Measurements from ENCODE around the gene LMNTD2.

LMNTD2 gene

GRCh38 chr11:584287-584686, 23.7 kb upstream of the LMNTD2 start:
- Histone ChIP-seq H3F3A (ENCODE audit: insufficient read depth, low read length) (no peaks in the 10 kb centered on the region), H3K4me1 (ENCODE audit: insufficient read depth, low read length, severe bottlenecking) (peaks cover 9% of the 10 kb centered on the region), H3K36me3 (ENCODE audit: insufficient read depth, low read length) (peaks cover 63% of the 10 kb centered on the region), H3K27ac (ENCODE audit: low read depth, low read length, poor library complexity, severe bottlenecking) (no peak overlapping the region), H4K20me1 (ENCODE audit: insufficient read depth, low read length) (no peaks in the 10 kb centered on the region), H3K9me3 (ENCODE audit: low read length) (no peaks in the 10 kb centered on the region), H3K4me2 (ENCODE audit: low read length) (no peak overlapping the region), H3K4me3 (ENCODE audit: low read depth, low read length, poor library complexity, severe bottlenecking) (no peak overlapping the region), H3K27me3 (ENCODE audit: insufficient read depth, low read length) (no peaks in the 10 kb centered on the region), H3K9ac (ENCODE audit: low read length) (no peak overlapping the region), H3K79me2 (ENCODE audit: insufficient read depth, low read length) (peaks cover 24% of the 10 kb centered on the region), H2AFZ (ENCODE audit: low read length) (no peak overlapping the region), H3K9me2 (ENCODE audit: low read depth, low read length) (no peaks in the 10 kb centered on the region)
- TF ChIP-seq, protein P1, sequence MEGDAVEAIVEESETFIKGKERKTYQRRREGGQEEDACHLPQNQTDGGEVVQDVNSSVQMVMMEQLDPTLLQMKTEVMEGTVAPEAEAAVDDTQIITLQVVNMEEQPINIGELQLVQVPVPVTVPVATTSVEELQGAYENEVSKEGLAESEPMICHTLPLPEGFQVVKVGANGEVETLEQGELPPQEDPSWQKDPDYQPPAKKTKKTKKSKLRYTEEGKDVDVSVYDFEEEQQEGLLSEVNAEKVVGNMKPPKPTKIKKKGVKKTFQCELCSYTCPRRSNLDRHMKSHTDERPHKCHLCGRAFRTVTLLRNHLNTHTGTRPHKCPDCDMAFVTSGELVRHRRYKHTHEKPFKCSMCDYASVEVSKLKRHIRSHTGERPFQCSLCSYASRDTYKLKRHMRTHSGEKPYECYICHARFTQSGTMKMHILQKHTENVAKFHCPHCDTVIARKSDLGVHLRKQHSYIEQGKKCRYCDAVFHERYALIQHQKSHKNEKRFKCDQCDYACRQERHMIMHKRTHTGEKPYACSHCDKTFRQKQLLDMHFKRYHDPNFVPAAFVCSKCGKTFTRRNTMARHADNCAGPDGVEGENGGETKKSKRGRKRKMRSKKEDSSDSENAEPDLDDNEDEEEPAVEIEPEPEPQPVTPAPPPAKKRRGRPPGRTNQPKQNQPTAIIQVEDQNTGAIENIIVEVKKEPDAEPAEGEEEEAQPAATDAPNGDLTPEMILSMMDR (IDR thresholded peaks at IDR 0.05; ENCODE audit: low read length) = no peak
- TF ChIP-seq EZH2 (IDR thresholded peaks at IDR 0.05; ENCODE audit: borderline replicate concordance, low read length) = no peak

DNA sequence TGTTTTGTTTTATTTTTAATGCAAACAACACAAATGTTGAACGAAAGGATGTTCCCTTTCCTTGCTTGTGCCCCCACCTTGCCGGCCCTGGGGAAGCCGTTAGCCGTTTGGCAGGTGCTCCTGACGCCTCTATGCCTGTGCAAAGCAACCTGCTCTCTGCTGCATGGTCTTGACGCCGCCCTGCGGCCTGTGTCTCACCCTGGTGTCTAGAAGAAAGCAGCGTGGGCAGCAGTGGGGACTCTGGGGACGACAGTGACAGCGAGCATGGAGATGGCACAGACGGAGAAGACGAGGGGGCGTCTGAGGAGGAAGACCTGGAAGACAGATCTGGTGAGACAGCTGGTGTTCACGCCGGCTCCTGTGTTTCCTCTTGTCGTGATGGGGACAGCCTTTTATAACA, 21.2 kb upstream of the LMNTD2 start:
- H2AFZ ChIP-seq (ENCODE audit: low read length) = no peak overlapping the region
- H4K20me1 ChIP-seq (ENCODE audit: insufficient read depth, low read length) = no peaks in the 10 kb centered on the region
- H3K9me2 ChIP-seq (ENCODE audit: low read depth, low read length) = no peaks in the 10 kb centered on the region
- TF ChIP-seq, protein P1 (IDR thresholded peaks at IDR 0.05; ENCODE audit: low read length) = no peak
- TF ChIP-seq EZH2 (IDR thresholded peaks at IDR 0.05; ENCODE audit: borderline replicate concordance, low read length) = no peak
- no peak overlapping the region for H3K27ac ChIP-seq (ENCODE audit: low read depth, low read length, poor library complexity, severe bottlenecking)
- H3F3A ChIP-seq (ENCODE audit: insufficient read depth, low read length) = no peaks in the 10 kb centered on the region
- H3K4me3 ChIP-seq (ENCODE audit: low read depth, low read length, poor library complexity, severe bottlenecking) = no peak overlapping the region
- H3K36me3 ChIP-seq (ENCODE audit: insufficient read depth, low read length) = peaks cover 39% of the 10 kb centered on the region
- H3K27me3 ChIP-seq (ENCODE audit: insufficient read depth, low read length) = no peaks in the 10 kb centered on the region
- peaks cover 30% of the 10 kb centered on the region for H3K4me1 ChIP-seq (ENCODE audit: insufficient read depth, low read length, severe bottlenecking)
- no peak overlapping the region for H3K9ac ChIP-seq (ENCODE audit: low read length)
- H3K79me2 ChIP-seq (ENCODE audit: insufficient read depth, low read length) = peaks cover 49% of the 10 kb centered on the region
- no peak overlapping the region for H3K4me2 ChIP-seq (ENCODE audit: low read length)
- H3K9me3 ChIP-seq (ENCODE audit: low read length) = no peaks in the 10 kb centered on the region

DNA sequence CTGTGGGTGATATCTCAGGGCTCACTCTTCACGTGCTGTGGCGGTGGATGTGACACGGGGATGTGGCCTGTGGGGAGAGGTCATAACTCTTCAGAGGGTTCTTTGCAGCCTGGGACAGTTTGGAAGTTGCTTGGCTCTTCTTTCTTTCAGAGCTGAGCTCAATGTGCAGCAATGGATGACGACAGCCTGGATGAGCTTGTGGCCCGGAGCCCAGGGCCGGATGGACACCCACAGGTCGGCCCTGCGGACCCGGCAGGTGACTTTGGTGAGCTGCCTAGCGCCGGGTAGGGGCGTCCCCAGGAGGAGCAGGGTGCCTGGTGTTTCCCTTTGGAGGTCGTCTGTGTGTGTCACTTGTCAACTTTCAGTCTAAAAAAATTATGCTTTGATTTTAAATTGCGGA, 20.8 kb upstream of the LMNTD2 start:
- Histone ChIP-seq H3K27me3 (ENCODE audit: insufficient read depth, low read length) (no peaks in the 10 kb centered on the region), H3F3A (ENCODE audit: insufficient read depth, low read length) (no peaks in the 10 kb centered on the region), H3K27ac (ENCODE audit: low read depth, low read length, poor library complexity, severe bottlenecking) (no peak overlapping the region), H3K9me2 (ENCODE audit: low read depth, low read length) (no peaks in the 10 kb centered on the region), H3K36me3 (ENCODE audit: insufficient read depth, low read length) (peaks cover 34% of the 10 kb centered on the region), H3K79me2 (ENCODE audit: insufficient read depth, low read length) (peaks cover 50% of the 10 kb centered on the region), H3K4me1 (ENCODE audit: insufficient read depth, low read length, severe bottlenecking) (peaks cover 30% of the 10 kb centered on the region), H3K4me2 (ENCODE audit: low read length) (no peak overlapping the region), H3K4me3 (ENCODE audit: low read depth, low read length, poor library complexity, severe bottlenecking) (no peak overlapping the region), H3K9ac (ENCODE audit: low read length) (no peak overlapping the region; the same call in 1 of the 2 replicates), H4K20me1 (ENCODE audit: insufficient read depth, low read length) (no peaks in the 10 kb centered on the region), H2AFZ (ENCODE audit: low read length) (no peak overlapping the region), H3K9me3 (ENCODE audit: low read length) (no peaks in the 10 kb centered on the region)
- no peak for TF ChIP-seq EZH2 (IDR thresholded peaks at IDR 0.05; ENCODE audit: borderline replicate concordance, low read length)
- TF ChIP-seq, protein P1 (IDR thresholded peaks at IDR 0.05; ENCODE audit: low read length) = no peak
